Peyer's patch (tissue), 4 donors: ENCODE data around the gene ANKRD44.

Source experiments
- CTCF ChIP-seq, 6 experiments: fragments of 450-650 bp in 4 of 6; fragments of 200-600 bp in 2 of 6; sonication (generic) in 1 of 6; IDR thresholded peaks; one replicate each; pipeline ENCODE4 v1.5.1; 2017 to 2019; ENCODE audit warnings: antibody characterized with exemption in 6 of 6, mild to moderate bottlenecking in 3 of 6, moderate library complexity in 1 of 6
- POLR2A ChIP-seq, 2 donors: fragments of 450-650 bp; IDR thresholded peaks; one replicate each; pipeline ENCODE4 v1.5.1; 2017; ENCODE audit warnings: antibody characterized with exemption in 2 of 2, mild to moderate bottlenecking in 2 of 2, moderate library complexity in 2 of 2

- no peak for TF ChIP-seq CTCF (IDR thresholded peaks at IDR 0.05)
- TF ChIP-seq POLR2A (IDR thresholded peaks at IDR 0.05): no peak
Measured at GRCh38 chr2:197270601-197271000, 40.0 kb downstream of the ANKRD44 start.
